Mesendoderm (in vitro differentiated cells): ENCODE data around the gene USH2A.

Experiments used
- DNase-seq: peaks from one replicate; pipeline ENCODE4 v3.0.0; 2013
- H2AK5ac ChIP-seq: 2 replicates; pipeline ENCODE4 v1.6.1; 2013; ENCODE audit warnings: low read length, inconsistent platforms
- H2BK120ac ChIP-seq: 2 replicates; pipeline ENCODE4 v1.6.1; 2013; ENCODE audit warnings: low read depth, mild to moderate bottlenecking, low read length, moderate library complexity, mixed read lengths
- H2BK15ac ChIP-seq: replicated peaks from 2 replicates; pipeline ENCODE4 v1.6.1; 2013; ENCODE audit warnings: low read depth, mild to moderate bottlenecking, moderate library complexity
- H2BK5ac ChIP-seq: 2 replicates; pipeline ENCODE4 v1.6.1; 2013; ENCODE audit warnings: low read length, inconsistent platforms
- H3K18ac ChIP-seq: 2 replicates; pipeline ENCODE4 v1.6.1; 2013; ENCODE audit warnings: mild to moderate bottlenecking, low read length, mixed read lengths
- H3K23ac ChIP-seq: one replicate; pipeline ENCODE4 v1.6.1; 2013; ENCODE audit warnings: low read length
- H3K27ac ChIP-seq: 2 replicates; pipeline ENCODE4 v1.5.1; 2013; ENCODE audit warnings: low read depth, mild to moderate bottlenecking, inconsistent platforms, low read length, moderate library complexity
- H3K27me3 ChIP-seq: 2 replicates; pipeline ENCODE4 v1.6.1; 2013; ENCODE audit warnings: low read length, control low read depth, mild to moderate bottlenecking, inconsistent platforms; ENCODE audit not compliant: insufficient read depth, poor library complexity
- H3K36me3 ChIP-seq: 2 replicates; pipeline ENCODE4 v1.6.1; 2013; ENCODE audit warnings: low read length, inconsistent platforms; ENCODE audit not compliant: control insufficient read depth, insufficient read depth
- H3K4ac ChIP-seq: one replicate; pipeline ENCODE4 v1.6.1; 2013; ENCODE audit warnings: low read depth, mild to moderate bottlenecking, low read length, moderate library complexity
- H3K4me1 ChIP-seq: 2 replicates; pipeline ENCODE4 v1.6.1; 2013; ENCODE audit warnings: low read depth, low read length, inconsistent platforms; ENCODE audit not compliant: control insufficient read depth
- H3K4me2 ChIP-seq: 2 replicates; pipeline ENCODE4 v1.6.1; 2013; ENCODE audit warnings: low read length
- H3K4me3 ChIP-seq: 2 replicates; pipeline ENCODE4 v1.5.1; 2013; ENCODE audit warnings: mild to moderate bottlenecking, low read length
- H3K56ac ChIP-seq: one replicate; pipeline ENCODE4 v1.6.1; 2013; ENCODE audit warnings: low read length
- H3K79me1 ChIP-seq: 2 replicates; pipeline ENCODE4 v1.6.1; 2013; ENCODE audit warnings: low read length, inconsistent platforms
- H3K79me2 ChIP-seq: 2 replicates; pipeline ENCODE4 v1.6.1; 2013; ENCODE audit warnings: mild to moderate bottlenecking, low read length; ENCODE audit not compliant: control insufficient read depth, insufficient read depth
- H3K9ac ChIP-seq: 2 replicates; pipeline ENCODE4 v1.6.1; 2013; ENCODE audit warnings: low read length, inconsistent platforms
- H4K5ac ChIP-seq: one replicate; pipeline ENCODE4 v1.6.1; 2013; ENCODE audit warnings: low read length
- H4K8ac ChIP-seq: one replicate; pipeline ENCODE4 v1.6.1; 2013; ENCODE audit warnings: low read depth, mild to moderate bottlenecking, control low read depth, low read length, moderate library complexity
- WGBS: extraction: QIAGEN DNeasy Blood & Tissue Kit; methylation state at CpG from one replicate; pipeline ENCODE4 v1.1.7; 2013; ENCODE audit warnings: low lambda C conversion rate, missing lambda C conversion rate; ENCODE audit not compliant: insufficient coverage; ENCODE audit errors: extremely low coverage; 5-methylcytosine and 5-hydroxymethylcytosine counted together

USH2A gene

GRCh38 chr1:216420746-216421145, 2.5 kb downstream of the USH2A start:
- Histone ChIP-seq H3K4ac (no peak overlapping the region), H3K9ac (no peak overlapping the region), H2BK5ac (no peak overlapping the region), H3K23ac (no peak overlapping the region), H3K4me2 (no peak overlapping the region), H2BK15ac (no peak overlapping the region), H2AK5ac (no peak overlapping the region), H3K79me1 (no peaks in the 10 kb centered on the region), H3K36me3 (no peaks in the 10 kb centered on the region), H3K79me2 (no peaks in the 10 kb centered on the region), H2BK120ac (no peak overlapping the region), H3K4me1 (no peaks in the 10 kb centered on the region), H3K4me3 (no peak overlapping the region), H3K27me3 (no peaks in the 10 kb centered on the region), H3K27ac (no peak overlapping the region), H3K56ac (no peak overlapping the region), H3K18ac (no peak overlapping the region), H4K5ac (no peak overlapping the region), H4K8ac (no peak overlapping the region)
- DNase-seq, result no peak
- no CpG with 5 or more reads among the region's 1 CpG for WGBS

GRCh38 chr1:216420263-216420662, 3.0 kb downstream of the USH2A start:
- Histone ChIP-seq H3K27ac (no peak overlapping the region), H3K4me1 (no peaks in the 10 kb centered on the region), H3K18ac (no peak overlapping the region), H3K27me3 (no peaks in the 10 kb centered on the region), H3K79me2 (no peaks in the 10 kb centered on the region), H3K9ac (no peak overlapping the region), H3K4ac (no peak overlapping the region), H2BK15ac (no peak overlapping the region), H3K4me3 (no peak overlapping the region), H2BK5ac (no peak overlapping the region), H3K36me3 (no peaks in the 10 kb centered on the region), H4K8ac (no peak overlapping the region), H3K56ac (no peak overlapping the region), H3K79me1 (no peaks in the 10 kb centered on the region), H4K5ac (no peak overlapping the region), H3K4me2 (no peak overlapping the region), H3K23ac (no peak overlapping the region), H2BK120ac (no peak overlapping the region), H2AK5ac (no peak overlapping the region)
- no peak for DNase-seq
- no CpG with 5 or more reads among the region's 2 CpGs for WGBS

- H3K4ac ChIP-seq, result no peak overlapping the region
- no peak overlapping the region for H4K5ac ChIP-seq
- H3K18ac ChIP-seq, result no peak overlapping the region
- no peak overlapping the region for H2BK5ac ChIP-seq
- no peak overlapping the region for H2BK15ac ChIP-seq
- no peak overlapping the region for H3K9ac ChIP-seq
- H2BK120ac ChIP-seq, result no peak overlapping the region
- no peak overlapping the region for H3K56ac ChIP-seq
- H3K79me2 ChIP-seq, result no peaks in the 10 kb centered on the region
- H3K4me3 ChIP-seq, result no peak overlapping the region
- H3K36me3 ChIP-seq, result no peaks in the 10 kb centered on the region
- H3K23ac ChIP-seq, result no peak overlapping the region
- H2AK5ac ChIP-seq, result no peak overlapping the region
- H3K4me2 ChIP-seq, result no peak overlapping the region
- H3K4me1 ChIP-seq, result no peaks in the 10 kb centered on the region
- no peak overlapping the region for H4K8ac ChIP-seq
- H3K27me3 ChIP-seq, result no peaks in the 10 kb centered on the region
- no peak for DNase-seq
- WGBS, result no CpG with 5 or more reads among the region's 1 CpG
- H3K27ac ChIP-seq, result no peak overlapping the region
- no peaks in the 10 kb centered on the region for H3K79me1 ChIP-seq
Observed at GRCh38 chr1:216416488-216416887, 6.8 kb downstream of the USH2A start.

GRCh38 chr1:216410026-216410425, 13.2 kb downstream of the USH2A start:
- Histone ChIP-seq H3K27me3 (no peaks in the 10 kb centered on the region), H3K56ac (no peak overlapping the region), H3K9ac (no peak overlapping the region), H4K8ac (no peak overlapping the region), H3K79me2 (no peaks in the 10 kb centered on the region), H3K79me1 (no peaks in the 10 kb centered on the region), H3K4ac (no peak overlapping the region), H2BK5ac (no peak overlapping the region), H3K18ac (no peak overlapping the region), H2BK15ac (no peak overlapping the region), H3K23ac (no peak overlapping the region), H3K4me3 (no peak overlapping the region), H3K27ac (no peak overlapping the region), H3K36me3 (no peaks in the 10 kb centered on the region), H3K4me2 (no peak overlapping the region), H4K5ac (no peak overlapping the region), H2AK5ac (no peak overlapping the region), H2BK120ac (no peak overlapping the region), H3K4me1 (no peaks in the 10 kb centered on the region)
- no CpG with 5 or more reads among the region's 4 CpGs for WGBS
- no peak for DNase-seq

GRCh38 chr1:216390956-216391355, 32.3 kb downstream of the USH2A start:
- Histone ChIP-seq H2BK120ac (no peak overlapping the region), H2BK15ac (no peak overlapping the region), H3K36me3 (no peaks in the 10 kb centered on the region), H3K18ac (no peak overlapping the region), H4K8ac (no peak overlapping the region), H3K27me3 (no peaks in the 10 kb centered on the region), H2AK5ac (no peak overlapping the region), H4K5ac (no peak overlapping the region), H3K4ac (no peak overlapping the region), H3K4me3 (no peak overlapping the region), H3K4me2 (no peak overlapping the region), H3K79me2 (no peaks in the 10 kb centered on the region), H3K4me1 (no peaks in the 10 kb centered on the region), H3K56ac (no peak overlapping the region), H3K27ac (no peak overlapping the region), H3K79me1 (no peaks in the 10 kb centered on the region), H3K9ac (no peak overlapping the region), H2BK5ac (no peak overlapping the region), H3K23ac (no peak overlapping the region)
- DNase-seq, result no peak
- WGBS, result no CpG with 5 or more reads among the region's 3 CpGs

GRCh38 chr1:216389774-216390173, 33.5 kb downstream of the USH2A start:
- no peak overlapping the region for H3K4me2 ChIP-seq
- no peak overlapping the region for H4K8ac ChIP-seq
- no peak for DNase-seq
- H3K27me3 ChIP-seq, result no peaks in the 10 kb centered on the region
- no peaks in the 10 kb centered on the region for H3K4me1 ChIP-seq
- no peak overlapping the region for H2BK15ac ChIP-seq
- no peaks in the 10 kb centered on the region for H3K36me3 ChIP-seq
- no peak overlapping the region for H3K9ac ChIP-seq
- H3K79me1 ChIP-seq, result no peaks in the 10 kb centered on the region
- no peak overlapping the region for H2BK120ac ChIP-seq
- H4K5ac ChIP-seq, result no peak overlapping the region
- no peak overlapping the region for H3K18ac ChIP-seq
- no peak overlapping the region for H3K4ac ChIP-seq
- no peak overlapping the region for H2BK5ac ChIP-seq
- no peak overlapping the region for H3K27ac ChIP-seq
- no peak overlapping the region for H3K23ac ChIP-seq
- H3K79me2 ChIP-seq, result no peaks in the 10 kb centered on the region
- H3K56ac ChIP-seq, result no peak overlapping the region
- H2AK5ac ChIP-seq, result no peak overlapping the region
- no peak overlapping the region for H3K4me3 ChIP-seq
